A549 (cell line): ENCODE data around the gene F11.

Source experiments
- RAD21 ChIP-seq, 2 experiments: fragments of >200 bp in 1 of 2; sonication (Bioruptor Twin) in 1 of 2; formaldehyde crosslinking in 1 of 2; IDR thresholded peaks in 1 of 2; conservative IDR thresholded peaks in 1 of 2; 2 replicates in 1 of 2; 3 replicates in 1 of 2; pipeline ENCODE4 v1.6.1; 2012 to 2018; ENCODE audit warnings: inconsistent platforms in 1 of 2
- TF ChIP-seq, protein P1 (sequence below): fragments of >200 bp; sonication (Bioruptor Twin); formaldehyde crosslinking; IDR thresholded peaks from 3 replicates; pipeline ENCODE4 v1.5.1; 2016

DNA sequence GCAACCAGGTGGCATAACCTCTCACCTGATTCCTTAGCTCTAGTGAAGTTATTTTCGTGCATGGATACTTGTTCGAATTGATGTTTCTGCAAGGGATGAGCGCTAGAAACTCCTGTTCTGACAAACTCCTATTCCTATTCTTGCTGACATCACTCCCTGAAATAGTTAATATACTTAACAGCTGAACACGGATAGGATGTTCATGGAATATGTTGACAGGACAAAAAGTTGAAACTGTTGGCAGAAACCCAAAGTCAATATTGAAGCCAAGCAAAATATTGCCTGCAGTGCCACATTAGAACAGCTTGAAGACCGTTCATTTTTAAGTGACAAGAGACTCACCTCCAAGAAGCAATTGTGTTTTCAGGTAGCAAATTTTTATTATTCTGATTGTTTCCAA, 38.8 kb upstream of the F11 start, which contains the start of gene KLKB1:
- TF ChIP-seq RAD21 (conservative IDR thresholded peaks at IDR 0.05 in 1 of 2, IDR thresholded peaks at IDR 0.05 in 1 of 2): no peak
- TF ChIP-seq, protein P1, sequence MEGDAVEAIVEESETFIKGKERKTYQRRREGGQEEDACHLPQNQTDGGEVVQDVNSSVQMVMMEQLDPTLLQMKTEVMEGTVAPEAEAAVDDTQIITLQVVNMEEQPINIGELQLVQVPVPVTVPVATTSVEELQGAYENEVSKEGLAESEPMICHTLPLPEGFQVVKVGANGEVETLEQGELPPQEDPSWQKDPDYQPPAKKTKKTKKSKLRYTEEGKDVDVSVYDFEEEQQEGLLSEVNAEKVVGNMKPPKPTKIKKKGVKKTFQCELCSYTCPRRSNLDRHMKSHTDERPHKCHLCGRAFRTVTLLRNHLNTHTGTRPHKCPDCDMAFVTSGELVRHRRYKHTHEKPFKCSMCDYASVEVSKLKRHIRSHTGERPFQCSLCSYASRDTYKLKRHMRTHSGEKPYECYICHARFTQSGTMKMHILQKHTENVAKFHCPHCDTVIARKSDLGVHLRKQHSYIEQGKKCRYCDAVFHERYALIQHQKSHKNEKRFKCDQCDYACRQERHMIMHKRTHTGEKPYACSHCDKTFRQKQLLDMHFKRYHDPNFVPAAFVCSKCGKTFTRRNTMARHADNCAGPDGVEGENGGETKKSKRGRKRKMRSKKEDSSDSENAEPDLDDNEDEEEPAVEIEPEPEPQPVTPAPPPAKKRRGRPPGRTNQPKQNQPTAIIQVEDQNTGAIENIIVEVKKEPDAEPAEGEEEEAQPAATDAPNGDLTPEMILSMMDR: no peak
